ENCODE results near the gene PLEKHM3.

DNA sequence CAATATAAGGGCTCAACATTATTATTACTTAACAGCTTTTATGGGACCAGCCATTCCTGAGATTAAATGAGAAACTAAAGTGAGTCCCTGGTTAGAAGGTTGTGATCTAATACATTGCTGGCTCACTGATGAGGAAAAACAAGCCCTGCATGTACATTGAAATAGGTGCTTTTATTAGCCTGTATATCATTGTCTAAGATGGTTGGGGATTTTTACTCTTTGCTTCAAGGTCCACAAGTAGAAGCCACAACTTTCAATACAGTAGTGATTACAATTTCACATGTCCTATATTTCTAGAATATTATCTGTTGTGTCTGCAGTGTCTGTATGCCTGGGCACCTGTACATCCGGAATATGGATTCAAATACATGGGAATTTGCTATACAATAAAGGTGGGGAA is 151.5 kb downstream of the PLEKHM3 start:
- no peak for TF ChIP-seq SPI1 (IDR thresholded peaks at IDR 0.05; ENCODE audit: low read depth, low read length)
- TF ChIP-seq POLR2AphosphoS5 (IDR thresholded peaks at IDR 0.05; ENCODE audit: low read depth, low read length) = no peak
- TF ChIP-seq TAF1 (IDR thresholded peaks at IDR 0.05; ENCODE audit: low read depth, low read length) = no peak

Data from GM12891 (cell line).